Activated CD4-positive, alpha-beta memory T cell treated with anti-CD3 and anti-CD28 coated beads, Interleukin-2, amount 10 ng/mL, durations not matched to agents 7 days and 5 days (primary cell): ENCODE measurements around the gene CRYBB2. TPM values are rescaled to one million over a fixed set of nuclear protein-coding genes. Genes with fewer than 3 reads are reported as not detected.
"Not testable (repeated sequence)": the region's sequence is repeated elsewhere in the genome, so short reads cannot be mapped to it uniquely, and the experiment has no call there.

Source experiments
- CTCF ChIA-PET: fragments of 350-600 bp; sonication (Branson Sonifier 250); formaldehyde crosslinking; loops from one replicate; lab custom pipeline; 2021; ENCODE audit warnings: antibody characterized with exemption, inconsistent platforms; lab: Charles Lee
- POLR2A ChIA-PET: fragments of 350-600 bp; sonication (Branson Sonifier 250); formaldehyde crosslinking; loops from one replicate; lab custom pipeline; 2021; ENCODE audit warnings: antibody characterized with exemption; lab: Charles Lee
- DNase-seq: peaks from one replicate; pipeline ENCODE4 v3.0.0-alpha.2; 2020
- H3K27ac Mint-ChIP-seq: one replicate; pipeline ENCODE4 v1.8.0; 2021; ENCODE audit warnings: mild to moderate bottlenecking, mixed read lengths
- H3K27me3 Mint-ChIP-seq: one replicate; pipeline ENCODE4 v1.8.0; 2021; ENCODE audit warnings: mixed read lengths
- H3K36me3 Mint-ChIP-seq: one replicate; pipeline ENCODE4 v1.8.0; 2021; ENCODE audit warnings: low read depth, mixed read lengths
- H3K4me1 Mint-ChIP-seq: one replicate; pipeline ENCODE4 v1.8.0; 2021; ENCODE audit warnings: mixed read lengths
- H3K4me3 Mint-ChIP-seq: one replicate; pipeline ENCODE4 v1.8.0; 2021; ENCODE audit warnings: mild to moderate bottlenecking, mixed read lengths
- H3K9me3 Mint-ChIP-seq: one replicate; pipeline ENCODE4 v1.8.0; 2021; ENCODE audit warnings: mixed read lengths
- total RNA-seq, 2 experiments: library from RNA; stranded (reverse); gene quantifications; one replicate each; pipeline ENCODE4 v1.2.3, GENCODE V29; 2021

The CRYBB2 gene
- total RNA-seq, 2 experiments from 2014 or later, result not detected

- H3K4me3 Mint-ChIP-seq, H3K4me1 Mint-ChIP-seq, H3K36me3 Mint-ChIP-seq, DNase-seq, H3K27me3 Mint-ChIP-seq, H3K27ac Mint-ChIP-seq, POLR2A ChIA-PET: not testable (repeated sequence)
- CTCF ChIA-PET, result interaction anchor here (0.6 kb wide), 1 partner anchor 210 kb away, joined by 4 read pairs; no protein-coding TSS in a partner anchor
- H3K9me3 Mint-ChIP-seq, result peaks cover 10% of the 10 kb centered on the region
These were observed 48.1 kb downstream of the CRYBB2 start for GRCh38 chr22:25267567-25267966.

- H3K27me3 Mint-ChIP-seq, CTCF ChIA-PET, H3K4me3 Mint-ChIP-seq, H3K27ac Mint-ChIP-seq, DNase-seq, H3K4me1 Mint-ChIP-seq, POLR2A ChIA-PET, H3K36me3 Mint-ChIP-seq: not testable (repeated sequence)
- H3K9me3 Mint-ChIP-seq, result peaks cover 10% of the 10 kb centered on the region
These were observed 49.5 kb downstream of the CRYBB2 start for GRCh38 chr22:25268902-25269301.

GRCh38 chr22:25270061-25270460 lies 50.6 kb downstream of the CRYBB2 start:
- Mint-ChIP-seq H3K27me3 (peaks cover 14% of the 10 kb centered on the region), H3K9me3 (peaks cover 10% of the 10 kb centered on the region)
- DNase-seq, H3K4me3 Mint-ChIP-seq, CTCF ChIA-PET, H3K4me1 Mint-ChIP-seq, H3K27ac Mint-ChIP-seq, POLR2A ChIA-PET, H3K36me3 Mint-ChIP-seq: not testable (repeated sequence)

GRCh38 chr22:25273231-25273630 lies 53.8 kb downstream of the CRYBB2 start:
- POLR2A ChIA-PET, H3K27ac Mint-ChIP-seq, H3K4me1 Mint-ChIP-seq, H3K9me3 Mint-ChIP-seq, H3K36me3 Mint-ChIP-seq, CTCF ChIA-PET, H3K4me3 Mint-ChIP-seq, DNase-seq: not testable (repeated sequence)
- H3K27me3 Mint-ChIP-seq, result peaks cover 17% of the 10 kb centered on the region

- CTCF ChIA-PET, POLR2A ChIA-PET, H3K4me3 Mint-ChIP-seq, H3K9me3 Mint-ChIP-seq, H3K36me3 Mint-ChIP-seq, DNase-seq, H3K27ac Mint-ChIP-seq, H3K4me1 Mint-ChIP-seq: not testable (repeated sequence)
- peaks cover 17% of the 10 kb centered on the region for H3K27me3 Mint-ChIP-seq
These were observed 54.5 kb downstream of the CRYBB2 start for GRCh38 chr22:25273928-25274327.

GRCh38 chr22:25280118-25280517 lies 60.7 kb downstream of the CRYBB2 start:
- CTCF ChIA-PET, POLR2A ChIA-PET: not testable (repeated sequence)

More at GRCh38 chr22:25280118-25280517, 60.7 kb downstream of the CRYBB2 start:
- peaks cover 56% of the 10 kb centered on the region for H3K27me3 Mint-ChIP-seq
- H3K4me1 Mint-ChIP-seq, H3K27ac Mint-ChIP-seq, H3K4me3 Mint-ChIP-seq, H3K9me3 Mint-ChIP-seq, DNase-seq, H3K36me3 Mint-ChIP-seq: not testable (repeated sequence)

Other genes starting within 250 kb of the CRYBB2 start
- under 1 TPM in 1 of 2 experiments, not detected in 1; 0.40 TPM for gene CRYBB3, start 19.8 kb upstream of the CRYBB2 start, total RNA-seq